Mucosa of descending colon (tissue), 3 donors: Measurements from ENCODE around the gene MTR. TPM values are rescaled to one million over a fixed set of nuclear protein-coding genes. Genes with fewer than 3 reads are reported as not detected.

Experiments used
- ATAC-seq: fragments of 200-7000 bp; cut with Tn5 transposase; one replicate; pipeline ENCODE4 v1.9.1; 2020; ENCODE audit warnings: mild to moderate bottlenecking, moderate library complexity
- DNase-seq, 3 donors: peaks; one replicate each; pipeline ENCODE4 v3.0.0-alpha.2; 2020
- H3K36me3 ChIP-seq: fragments of 200-600 bp; one replicate; pipeline ENCODE4 v1.8.0; 2021; ENCODE audit warnings: low read depth, mild to moderate bottlenecking
- H3K4me1 ChIP-seq: fragments of 200-600 bp; one replicate; pipeline ENCODE4 v1.8.0; 2021; ENCODE audit warnings: low read depth, mild to moderate bottlenecking
- H3K4me3 ChIP-seq: fragments of 200-600 bp; one replicate; pipeline ENCODE4 v1.8.0; 2021; ENCODE audit warnings: mild to moderate bottlenecking
- H3K9me3 ChIP-seq: fragments of 200-600 bp; one replicate; pipeline ENCODE4 v1.8.0; 2021; ENCODE audit warnings: mild to moderate bottlenecking
- intact Hi-C, 2 donors: fragments of 100-400 bp; cut with DNase I in 1 of 2; cut with micrococcal nuclease in 1 of 2; formaldehyde crosslinking; loops; one replicate each; pipeline versions ENCODE4 v1.11.0 to v1.11.1; 2022; cut with DNase I, micrococcal nuclease
- total RNA-seq, 3 donors: library from RNA; stranded (reverse); fragmentation: NEBNext Ultra II Directional in 2 of 3; extraction: Animal tissue kit (Norgen Biotek cat#: 25700) in 2 of 3; gene quantifications; one replicate each; pipeline versions ENCODE4 v1.2.1 to v1.2.4, GENCODE V29; 2021 to 2023
- TF ChIP-seq, protein P1 (sequence below): fragments of 200-600 bp; IDR thresholded peaks from one replicate; pipeline ENCODE4 v1.8.0; 2022; ENCODE audit warnings: antibody characterized with exemption, mild to moderate bottlenecking
- donor health status: DM: no; HTN: no; CAD: no; lungs with moderate emphysema.
- donor health status: DM: no; HTN: no; CAD: no.
- donor health status: DM: no; HTN: yes; CAD: no.

MTR gene
- total RNA-seq, 3 donors from 2014 or later = 21.7 to 41.1 (median 23.5) TPM

GRCh38 chr1:236920286-236920894, 125.3 kb downstream of the MTR start:
- ATAC-seq (no peak), DNase-seq (no peak)
- Histone ChIP-seq H3K4me1 (no peaks in the 10 kb centered on the region), H3K4me3 (no peak overlapping the region), H3K36me3 (no peaks in the 10 kb centered on the region), H3K9me3 (peaks cover 10% of the 10 kb centered on the region)
- intact Hi-C loops = no loop called here
- TF ChIP-seq, protein P1, sequence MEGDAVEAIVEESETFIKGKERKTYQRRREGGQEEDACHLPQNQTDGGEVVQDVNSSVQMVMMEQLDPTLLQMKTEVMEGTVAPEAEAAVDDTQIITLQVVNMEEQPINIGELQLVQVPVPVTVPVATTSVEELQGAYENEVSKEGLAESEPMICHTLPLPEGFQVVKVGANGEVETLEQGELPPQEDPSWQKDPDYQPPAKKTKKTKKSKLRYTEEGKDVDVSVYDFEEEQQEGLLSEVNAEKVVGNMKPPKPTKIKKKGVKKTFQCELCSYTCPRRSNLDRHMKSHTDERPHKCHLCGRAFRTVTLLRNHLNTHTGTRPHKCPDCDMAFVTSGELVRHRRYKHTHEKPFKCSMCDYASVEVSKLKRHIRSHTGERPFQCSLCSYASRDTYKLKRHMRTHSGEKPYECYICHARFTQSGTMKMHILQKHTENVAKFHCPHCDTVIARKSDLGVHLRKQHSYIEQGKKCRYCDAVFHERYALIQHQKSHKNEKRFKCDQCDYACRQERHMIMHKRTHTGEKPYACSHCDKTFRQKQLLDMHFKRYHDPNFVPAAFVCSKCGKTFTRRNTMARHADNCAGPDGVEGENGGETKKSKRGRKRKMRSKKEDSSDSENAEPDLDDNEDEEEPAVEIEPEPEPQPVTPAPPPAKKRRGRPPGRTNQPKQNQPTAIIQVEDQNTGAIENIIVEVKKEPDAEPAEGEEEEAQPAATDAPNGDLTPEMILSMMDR = no peak

DNA sequence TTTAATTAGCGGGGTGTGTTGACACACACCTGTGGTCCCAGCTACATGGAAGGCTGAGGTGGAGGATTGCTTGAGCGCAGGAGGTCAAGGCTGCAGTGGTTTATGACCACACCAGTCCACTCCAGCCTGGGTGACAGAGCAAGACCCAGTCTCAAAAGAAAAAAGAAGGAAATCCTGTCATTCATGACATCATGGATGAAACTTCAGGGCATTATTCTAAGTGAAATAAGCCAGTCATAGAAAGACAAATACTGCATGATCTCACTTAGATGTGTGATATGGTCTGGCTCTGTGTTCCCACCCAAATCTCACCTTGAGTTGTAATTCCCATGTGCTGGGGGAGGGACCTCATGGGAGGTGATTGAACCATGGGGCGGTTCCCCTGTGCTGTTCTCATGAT, 126.5 kb downstream of the MTR start:
- no peak for ATAC-seq
- Histone ChIP-seq H3K4me3 (no peak overlapping the region), H3K4me1 (no peaks in the 10 kb centered on the region), H3K36me3 (no peaks in the 10 kb centered on the region), H3K9me3 (peaks cover 10% of the 10 kb centered on the region)
- TF ChIP-seq, protein P1 = no peak
- intact Hi-C loops = no loop called here
- DNase-seq = no peak

DNA sequence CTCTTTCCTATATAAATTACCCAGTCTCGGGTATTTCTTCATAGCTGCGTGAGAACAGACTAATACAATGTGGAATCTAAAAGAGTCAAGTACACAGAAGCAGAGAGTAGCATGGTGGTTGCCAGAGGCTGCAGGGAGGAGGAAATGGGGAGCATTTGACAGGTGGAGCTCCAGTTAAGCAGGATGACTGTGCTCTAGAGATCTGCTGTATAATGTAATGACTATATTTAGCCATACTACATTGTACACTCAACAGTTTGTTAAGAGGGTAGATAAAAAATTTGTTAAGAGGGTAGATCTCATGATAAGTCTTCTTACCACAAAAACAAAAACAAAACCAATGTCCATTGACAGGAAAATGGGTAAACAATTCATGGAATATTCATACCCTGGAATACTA, 127.1 kb downstream of the MTR start:
- DNase-seq (no peak), ATAC-seq (no peak)
- TF ChIP-seq, protein P1 = no peak
- H3K4me1 ChIP-seq = no peaks in the 10 kb centered on the region
- no peaks in the 10 kb centered on the region for H3K36me3 ChIP-seq
- H3K4me3 ChIP-seq = no peak overlapping the region
- peaks cover 8% of the 10 kb centered on the region for H3K9me3 ChIP-seq
- intact Hi-C loops = no loop called here

GRCh38 chr1:236925386-236925785, 130.3 kb downstream of the MTR start:
- Histone ChIP-seq H3K9me3 (no peaks in the 10 kb centered on the region), H3K4me3 (no peak overlapping the region), H3K36me3 (no peaks in the 10 kb centered on the region), H3K4me1 (no peaks in the 10 kb centered on the region)
- no peak for ATAC-seq
- DNase-seq = no peak
- intact Hi-C loops = no loop called here
- TF ChIP-seq, protein P1 = no peak

GRCh38 chr1:236930503-236930902, 135.4 kb downstream of the MTR start:
- Histone ChIP-seq H3K9me3 (no peaks in the 10 kb centered on the region), H3K4me1 (no peaks in the 10 kb centered on the region), H3K36me3 (no peaks in the 10 kb centered on the region), H3K4me3 (no peak overlapping the region)
- intact Hi-C loops = no loop called here
- DNase-seq (no peak), ATAC-seq (no peak)
- TF ChIP-seq, protein P1 = no peak

DNA sequence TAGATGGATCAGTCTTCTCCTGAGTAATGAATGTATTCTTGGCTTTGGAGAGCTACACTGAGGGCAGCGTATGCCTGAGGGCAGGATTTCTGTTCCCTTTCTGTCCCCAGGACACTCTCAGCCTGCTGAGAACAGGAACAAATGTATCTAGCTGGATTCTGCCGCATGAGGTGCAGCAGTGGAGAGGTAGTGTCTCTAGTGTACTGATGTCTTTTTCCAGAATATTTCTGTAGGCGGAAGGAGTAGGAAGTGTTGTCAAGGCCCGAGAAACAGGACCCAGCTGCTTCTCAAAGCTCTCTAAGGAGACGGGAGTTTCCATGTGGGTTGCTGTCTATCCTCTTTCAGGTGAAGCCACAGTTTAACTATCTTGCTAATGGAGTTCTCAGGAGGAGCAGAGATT, 143.7 kb downstream of the MTR start:
- Histone ChIP-seq H3K36me3 (no peaks in the 10 kb centered on the region), H3K9me3 (no peaks in the 10 kb centered on the region), H3K4me3 (no peak overlapping the region), H3K4me1 (no peaks in the 10 kb centered on the region)
- intact Hi-C loops = no loop called here
- TF ChIP-seq, protein P1 = no peak
- no peak for ATAC-seq
- DNase-seq = no peak
